Mammary epithelial cell (primary cell): ENCODE results near the gene CSRNP2.

Experiments
- EZH2 ChIP-seq: IDR thresholded peaks from 2 replicates; pipeline ENCODE4 v1.6.1; 2012; ENCODE audit warnings: low read length, inconsistent platforms, borderline replicate concordance
- TF ChIP-seq, protein P1 (sequence below), 2 donors: IDR thresholded peaks in 1 of 2; conservative IDR thresholded peaks in 1 of 2; 2 replicates each; pipeline ENCODE4 v1.5.1; 2011 to 2012; ENCODE audit warnings: inconsistent platforms in 2 of 2, low read length in 2 of 2, mild to moderate bottlenecking in 2 of 2, control low read depth in 1 of 2, low read depth in 1 of 2; ENCODE audit not compliant: insufficient read depth in 1 of 2; ENCODE audit errors: extremely low read depth in 1 of 2

DNA sequence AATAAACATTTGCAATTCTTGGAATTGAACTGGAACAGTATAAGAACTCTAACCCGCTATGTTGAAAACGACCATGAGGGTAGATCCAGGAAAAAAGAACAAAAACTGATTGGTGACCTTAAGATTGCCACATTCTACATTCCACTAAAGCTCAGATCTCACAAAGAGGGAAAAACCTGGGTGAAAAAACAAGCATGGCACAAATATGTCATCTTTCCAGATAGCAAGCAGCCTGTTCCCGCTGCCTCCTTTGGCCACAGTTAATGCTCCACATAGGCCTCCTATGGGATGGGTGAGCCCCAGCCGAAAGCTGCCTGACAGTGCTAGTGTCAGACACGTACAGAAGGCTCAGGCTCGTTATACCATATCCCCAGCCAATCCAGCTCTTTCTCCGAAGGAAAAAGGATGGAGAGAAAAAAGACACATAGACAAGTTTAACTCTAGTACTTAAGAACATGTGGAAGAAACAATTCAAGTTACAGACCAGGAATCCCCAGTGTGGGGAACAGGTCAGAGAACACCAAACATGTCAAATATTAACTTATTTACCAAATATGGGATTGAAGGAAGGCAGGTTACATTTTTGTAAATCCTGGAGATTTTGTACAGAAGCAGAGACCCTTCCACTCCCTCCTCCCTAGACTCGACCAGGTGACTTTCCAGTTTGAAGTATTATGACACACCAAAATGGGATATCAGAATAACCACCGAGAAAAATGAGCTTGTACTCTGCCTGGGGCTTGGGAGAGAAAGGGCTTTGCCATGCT lies 20.6 kb downstream of the CSRNP2 start:
- TF ChIP-seq, protein P1, sequence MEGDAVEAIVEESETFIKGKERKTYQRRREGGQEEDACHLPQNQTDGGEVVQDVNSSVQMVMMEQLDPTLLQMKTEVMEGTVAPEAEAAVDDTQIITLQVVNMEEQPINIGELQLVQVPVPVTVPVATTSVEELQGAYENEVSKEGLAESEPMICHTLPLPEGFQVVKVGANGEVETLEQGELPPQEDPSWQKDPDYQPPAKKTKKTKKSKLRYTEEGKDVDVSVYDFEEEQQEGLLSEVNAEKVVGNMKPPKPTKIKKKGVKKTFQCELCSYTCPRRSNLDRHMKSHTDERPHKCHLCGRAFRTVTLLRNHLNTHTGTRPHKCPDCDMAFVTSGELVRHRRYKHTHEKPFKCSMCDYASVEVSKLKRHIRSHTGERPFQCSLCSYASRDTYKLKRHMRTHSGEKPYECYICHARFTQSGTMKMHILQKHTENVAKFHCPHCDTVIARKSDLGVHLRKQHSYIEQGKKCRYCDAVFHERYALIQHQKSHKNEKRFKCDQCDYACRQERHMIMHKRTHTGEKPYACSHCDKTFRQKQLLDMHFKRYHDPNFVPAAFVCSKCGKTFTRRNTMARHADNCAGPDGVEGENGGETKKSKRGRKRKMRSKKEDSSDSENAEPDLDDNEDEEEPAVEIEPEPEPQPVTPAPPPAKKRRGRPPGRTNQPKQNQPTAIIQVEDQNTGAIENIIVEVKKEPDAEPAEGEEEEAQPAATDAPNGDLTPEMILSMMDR (conservative IDR thresholded peaks at IDR 0.05 in 1 of 2, IDR thresholded peaks at IDR 0.05 in 1 of 2; ENCODE audit: extremely low read depth in 1 of 2, insufficient read depth in 1 of 2, low read depth in 1 of 2, low read length in 2 of 2): no peak
- no peak for TF ChIP-seq EZH2
